HEK293T (cell line): ENCODE results near the gene ROR1.

ENCODE experiments used
- CTBP1 ChIP-seq: fragments of 450-650 bp; IDR thresholded peaks from 2 replicates; pipeline ENCODE4 v1.6.1; 2016; ENCODE audit warnings: borderline replicate concordance
- ELF4 ChIP-seq: fragments of 450-650 bp; IDR thresholded peaks from 2 replicates; pipeline ENCODE4 v1.6.1; 2017; ENCODE audit warnings: antibody characterized with exemption
- L3MBTL2 ChIP-seq: fragments of 450-650 bp; conservative IDR thresholded peaks from 2 replicates; pipeline ENCODE4 v1.6.1; 2016; ENCODE audit warnings: mild to moderate bottlenecking
- SUZ12 ChIP-seq: fragments of 450-650 bp; IDR thresholded peaks from 2 replicates; pipeline ENCODE4 v1.6.1; 2016; ENCODE audit warnings: mild to moderate bottlenecking
- ZNF384 ChIP-seq: fragments of 450-650 bp; IDR thresholded peaks from 2 replicates; pipeline ENCODE4 v1.6.1; 2016

DNA sequence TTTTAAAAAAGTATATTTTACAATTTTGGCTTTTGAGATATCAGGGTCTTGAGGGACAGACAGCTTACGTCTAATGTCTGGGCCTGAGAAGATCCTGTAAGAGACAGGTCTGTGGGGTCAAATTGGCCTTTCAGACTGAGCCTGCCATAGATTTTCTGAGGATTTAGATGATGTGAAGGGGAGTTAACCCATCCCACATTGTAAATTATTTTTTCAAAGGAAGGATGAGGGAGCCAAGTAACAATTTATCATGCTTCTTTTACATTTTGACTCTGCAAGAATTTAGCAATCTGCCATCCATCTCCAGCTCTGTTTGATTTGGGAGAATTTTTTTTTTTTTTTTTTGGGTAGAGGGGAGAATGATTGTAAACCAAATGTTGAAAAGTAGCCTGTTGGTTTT, 160.9 kb downstream of the ROR1 start:
- TF ChIP-seq SUZ12 (no peak), ZNF384 (no peak), L3MBTL2 (no peak), CTBP1 (no peak), ELF4 (no peak)
